PC-9 (cell line): ENCODE results near the gene TRIM37. TPM values are rescaled to one million over a fixed set of nuclear protein-coding genes. Genes with fewer than 3 reads are reported as not detected.

Experiments
- BruUV-seq: library from RNA; stranded (reverse); fragments of 400-500 nt; replicated peaks from 2 replicates; lab custom pipeline; 2021; lab: Mats Ljungman, UMichigan
- CTCF ChIA-PET: fragments of 300-600 bp; sonication (Branson Sonifier 250); formaldehyde crosslinking; loops from one replicate; lab custom pipeline; 2022; ENCODE audit warnings: antibody characterized with exemption; lab: Charles Lee
- POLR2A ChIA-PET: fragments of 300-600 bp; sonication (Branson Sonifier 250); formaldehyde crosslinking; loops from one replicate; lab custom pipeline; 2022; ENCODE audit warnings: antibody characterized with exemption; ENCODE audit not compliant: unreplicated experiment; lab: Charles Lee
- DNase-seq, 2 experiments: peaks; one replicate each; pipeline versions ENCODE4 v3.0.0 to v3.0.0-alpha.2; 2015 to 2022; ENCODE audit warnings: mixed read lengths in 1 of 2
- H2AFZ ChIP-seq: fragments of 200-600 bp; sonication (generic); 2 replicates; pipeline ENCODE4 v1.8.1; 2017; ENCODE audit warnings: antibody characterized with exemption
- H3F3A ChIP-seq: fragments of 200-600 bp; sonication (generic); 2 replicates; pipeline ENCODE4 v1.8.1; 2017; ENCODE audit warnings: antibody characterized with exemption, mild to moderate bottlenecking, low read depth; ENCODE audit not compliant: insufficient read depth
- H3K27ac ChIP-seq: fragments of 200-600 bp; sonication (generic); 2 replicates; pipeline ENCODE4 v1.6.1; 2016; ENCODE audit warnings: mixed run types
- H3K27me3 ChIP-seq: fragments of 200-600 bp; sonication (generic); 2 replicates; pipeline ENCODE4 v1.6.1; 2016; ENCODE audit warnings: low read depth, mixed run types; ENCODE audit not compliant: insufficient read depth
- H3K36me3 ChIP-seq: fragments of 200-600 bp; sonication (generic); 2 replicates; pipeline ENCODE4 v1.6.1; 2016; ENCODE audit warnings: low read depth, mixed run types
- H3K4me1 ChIP-seq: fragments of 200-600 bp; sonication (generic); replicated peaks from 2 replicates; pipeline ENCODE4 v1.6.1; 2016; ENCODE audit warnings: mixed run types; ENCODE audit not compliant: insufficient read depth
- H3K4me2 ChIP-seq: fragments of 200-600 bp; sonication (generic); 2 replicates; pipeline ENCODE4 v1.6.1; 2017; ENCODE audit warnings: mixed run types
- H3K4me3 ChIP-seq: fragments of 200-600 bp; sonication (generic); 2 replicates; pipeline ENCODE4 v1.6.1; 2016; ENCODE audit warnings: mixed run types
- H3K79me2 ChIP-seq: fragments of 200-600 bp; sonication (generic); 2 replicates; pipeline ENCODE4 v1.6.1; 2017; ENCODE audit warnings: low read depth, mixed run types
- H3K9me2 ChIP-seq: fragments of 200-600 bp; sonication (generic); 2 replicates; pipeline ENCODE4 v1.8.1; 2017; ENCODE audit warnings: mild to moderate bottlenecking; ENCODE audit not compliant: insufficient read depth
- H3K9me3 ChIP-seq: fragments of 200-600 bp; sonication (generic); 2 replicates; pipeline ENCODE4 v1.8.1; 2016; ENCODE audit warnings: low read depth; ENCODE audit not compliant: insufficient read depth
- H4K20me1 ChIP-seq: fragments of 200-600 bp; sonication (generic); 2 replicates; pipeline ENCODE4 v1.8.1; 2017; ENCODE audit not compliant: insufficient read depth
- EZH2 ChIP-seq: fragments of 200-600 bp; sonication (generic); IDR thresholded peaks from 2 replicates; pipeline ENCODE4 v1.8.0; 2017; ENCODE audit warnings: antibody characterized with exemption, low read depth
- intact Hi-C: fragments of 100-400 bp; cut with micrococcal nuclease; formaldehyde crosslinking; loops from one replicate; pipeline ENCODE4 v1.10.0; 2022; ENCODE audit not compliant: unreplicated experiment
- total RNA-seq: library from RNA; stranded (reverse); gene quantifications from 2 replicates; pipeline ENCODE4 v1.2.3, GENCODE V29; 2021
- TF ChIP-seq, protein P1 (sequence below): fragments of 200-600 bp; sonication (generic); conservative IDR thresholded peaks from 2 replicates; pipeline ENCODE4 v1.6.1; 2017; ENCODE audit warnings: mixed run types, antibody characterized with exemption, mild to moderate bottlenecking, moderate library complexity

The TRIM37 gene
- total RNA-seq, 1 experiment from 2014 or later = 24.6 TPM

DNA sequence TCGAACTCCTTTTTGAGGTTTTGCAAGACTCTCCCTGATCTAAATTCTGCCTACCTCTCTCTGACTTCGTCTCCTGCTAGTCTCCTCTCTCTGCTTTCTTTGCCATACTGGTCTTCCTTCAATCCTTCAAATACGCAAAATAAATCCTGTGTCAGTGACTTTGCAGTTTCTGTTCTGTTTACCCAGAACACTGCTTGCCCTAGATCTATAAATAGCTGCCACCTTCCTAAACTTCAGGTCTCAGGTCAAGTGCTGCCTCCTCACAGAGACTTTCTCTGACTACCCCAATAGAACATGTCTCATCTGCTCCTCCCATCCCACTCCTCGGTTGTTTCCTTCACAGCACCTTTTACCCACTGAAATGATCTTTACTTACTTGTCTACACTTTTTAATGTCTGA is 78.9 kb downstream of the TRIM37 start:
- no peaks in the 10 kb centered on the region for H3K79me2 ChIP-seq
- BruUV-seq = no TSS peak
- ChIA-PET CTCF (no interaction called here), POLR2A (no interaction called here)
- no peaks in the 10 kb centered on the region for H3K9me3 ChIP-seq
- H2AFZ ChIP-seq = no peak overlapping the region
- DNase-seq = no peak
- no peaks in the 10 kb centered on the region for H3K4me1 ChIP-seq
- H3K4me2 ChIP-seq = 0 out of 2 replicates have a peak overlapping the region, but pooled peaks have one; percentile 14
- intact Hi-C loops = no loop called here
- H4K20me1 ChIP-seq = no peaks in the 10 kb centered on the region
- H3F3A ChIP-seq = peaks cover 14% of the 10 kb centered on the region; the same call in 1 of the 2 replicates
- TF ChIP-seq, protein P1, sequence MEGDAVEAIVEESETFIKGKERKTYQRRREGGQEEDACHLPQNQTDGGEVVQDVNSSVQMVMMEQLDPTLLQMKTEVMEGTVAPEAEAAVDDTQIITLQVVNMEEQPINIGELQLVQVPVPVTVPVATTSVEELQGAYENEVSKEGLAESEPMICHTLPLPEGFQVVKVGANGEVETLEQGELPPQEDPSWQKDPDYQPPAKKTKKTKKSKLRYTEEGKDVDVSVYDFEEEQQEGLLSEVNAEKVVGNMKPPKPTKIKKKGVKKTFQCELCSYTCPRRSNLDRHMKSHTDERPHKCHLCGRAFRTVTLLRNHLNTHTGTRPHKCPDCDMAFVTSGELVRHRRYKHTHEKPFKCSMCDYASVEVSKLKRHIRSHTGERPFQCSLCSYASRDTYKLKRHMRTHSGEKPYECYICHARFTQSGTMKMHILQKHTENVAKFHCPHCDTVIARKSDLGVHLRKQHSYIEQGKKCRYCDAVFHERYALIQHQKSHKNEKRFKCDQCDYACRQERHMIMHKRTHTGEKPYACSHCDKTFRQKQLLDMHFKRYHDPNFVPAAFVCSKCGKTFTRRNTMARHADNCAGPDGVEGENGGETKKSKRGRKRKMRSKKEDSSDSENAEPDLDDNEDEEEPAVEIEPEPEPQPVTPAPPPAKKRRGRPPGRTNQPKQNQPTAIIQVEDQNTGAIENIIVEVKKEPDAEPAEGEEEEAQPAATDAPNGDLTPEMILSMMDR = no peak
- no peak for TF ChIP-seq EZH2
- no peaks in the 10 kb centered on the region for H3K27me3 ChIP-seq
- H3K4me3 ChIP-seq = no peak overlapping the region
- H3K27ac ChIP-seq = peak overlapping the region; percentile 40
- no peaks in the 10 kb centered on the region for H3K9me2 ChIP-seq
- 0 out of 2 replicates have a peak, but pooled peaks cover 5% of the 10 kb centered on the region for H3K36me3 ChIP-seq

DNA sequence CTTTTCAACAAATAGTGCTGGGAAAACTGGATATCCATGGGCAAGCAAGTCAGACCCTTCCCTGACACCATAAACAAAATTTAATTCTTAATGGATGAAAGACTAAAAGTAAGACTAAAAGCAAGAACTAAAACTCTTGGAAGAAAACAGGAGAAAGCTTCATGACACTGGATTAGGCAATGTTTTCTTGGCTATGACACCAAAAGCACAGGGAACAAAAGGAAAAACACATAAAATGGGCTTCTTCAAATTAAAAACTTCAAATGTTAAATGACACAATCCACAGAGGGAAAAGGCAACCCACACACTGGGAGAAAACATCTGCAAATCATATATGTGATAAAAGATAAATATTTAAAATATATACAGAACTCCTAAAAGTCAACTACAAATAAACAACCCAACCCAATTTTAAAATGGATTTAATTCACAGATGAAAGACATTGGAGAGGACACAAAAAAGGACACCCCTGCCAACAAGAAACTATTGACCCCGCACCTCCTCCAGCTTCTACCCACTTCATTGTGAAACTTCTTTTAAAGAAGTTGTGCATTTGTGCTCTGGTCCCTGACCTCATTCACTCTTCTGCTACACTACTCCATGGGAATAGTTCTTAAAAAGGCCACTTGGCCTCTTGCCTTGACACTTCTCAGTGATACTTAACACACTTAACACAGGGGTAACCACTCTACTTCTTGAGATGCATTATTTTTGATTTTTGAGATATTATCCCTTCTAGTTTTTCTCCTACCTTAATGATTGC is 80.3 kb downstream of the TRIM37 start:
- H3K4me1 ChIP-seq = no peaks in the 10 kb centered on the region
- no peak overlapping the region for H3K4me3 ChIP-seq
- no TSS peak for BruUV-seq
- H3K9me2 ChIP-seq = no peaks in the 10 kb centered on the region
- no peak overlapping the region for H2AFZ ChIP-seq
- peaks cover 14% of the 10 kb centered on the region for H3F3A ChIP-seq
- H3K79me2 ChIP-seq = no peaks in the 10 kb centered on the region
- TF ChIP-seq EZH2 = no peak
- TF ChIP-seq, protein P1 = no peak
- intact Hi-C loops = no loop called here
- DNase-seq = no peak
- H3K27me3 ChIP-seq = no peaks in the 10 kb centered on the region
- H3K9me3 ChIP-seq = no peaks in the 10 kb centered on the region
- POLR2A ChIA-PET = no interaction called here
- H3K36me3 ChIP-seq = no peaks in the 10 kb centered on the region
- H3K4me2 ChIP-seq = no peak overlapping the region
- CTCF ChIA-PET = no interaction called here
- H3K27ac ChIP-seq = no peak overlapping the region
- H4K20me1 ChIP-seq = no peaks in the 10 kb centered on the region

DNA sequence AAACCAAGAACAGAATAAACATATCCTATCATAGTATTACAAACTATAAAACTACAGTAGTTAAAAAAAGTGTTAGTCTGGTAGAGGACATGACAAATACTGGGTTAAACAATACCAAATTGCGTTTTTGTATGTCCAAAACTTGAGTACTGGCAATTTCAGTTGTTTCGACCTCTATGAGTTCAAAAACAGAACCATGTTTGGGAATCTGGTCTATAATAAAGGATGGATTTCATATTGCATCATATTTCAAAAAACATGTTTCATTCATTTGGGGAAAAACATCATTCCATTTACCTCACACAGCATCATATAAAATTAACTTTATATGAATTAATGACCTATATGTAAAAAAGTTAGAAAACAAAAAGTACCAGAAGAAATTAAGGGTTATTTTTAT is 81.8 kb downstream of the TRIM37 start:
- POLR2A ChIA-PET = no interaction called here
- no peak for TF ChIP-seq EZH2
- TF ChIP-seq, protein P1 = no peak
- Histone ChIP-seq H3K27ac (no peak overlapping the region), H3K79me2 (no peaks in the 10 kb centered on the region), H3K36me3 (no peaks in the 10 kb centered on the region), H3K9me2 (no peaks in the 10 kb centered on the region), H3K4me2 (no peak overlapping the region), H3F3A (peaks cover 14% of the 10 kb centered on the region), H4K20me1 (no peaks in the 10 kb centered on the region), H3K9me3 (no peaks in the 10 kb centered on the region), H3K4me3 (no peak overlapping the region), H3K27me3 (no peaks in the 10 kb centered on the region), H2AFZ (no peak overlapping the region), H3K4me1 (no peaks in the 10 kb centered on the region)
- intact Hi-C loops = no loop called here
- no TSS peak for BruUV-seq
- DNase-seq = no peak
- CTCF ChIA-PET = no interaction called here
